HG03280 (cell line): ENCODE measurements around the gene AOPEP.
A peak's percentile ranks its signal among the peaks of the same experiment; 100 is the strongest.

Source experiments
- ATAC-seq: cut with Tn5 transposase; IDR thresholded peaks from one replicate; pipeline ENCODE4 v1.9.1; 2021; ENCODE audit warnings: mild to moderate bottlenecking, moderate library complexity; ENCODE audit not compliant: unreplicated experiment

The AOPEP gene

GRCh38 chr9:95127249-95128176, 401.0 kb downstream of the AOPEP start:
- peak; percentile 51 for ATAC-seq

GRCh38 chr9:95128177-95128524, 401.7 kb downstream of the AOPEP start:
- ATAC-seq: no peak

- no peak for ATAC-seq
These were observed 403.2 kb downstream of the AOPEP start for GRCh38 chr9:95129476-95130291.

GRCh38 chr9:95130484-95130883, 404.0 kb downstream of the AOPEP start:
- ATAC-seq: no peak

GRCh38 chr9:95131023-95131943, 404.8 kb downstream of the AOPEP start:
- ATAC-seq: no peak

GRCh38 chr9:95132366-95133324, 406.1 kb downstream of the AOPEP start:
- no peak for ATAC-seq

GRCh38 chr9:95133325-95133705, 406.8 kb downstream of the AOPEP start:
- no peak for ATAC-seq

GRCh38 chr9:95134457-95134881, 408.0 kb downstream of the AOPEP start:
- ATAC-seq: no peak

- no peak for ATAC-seq
These were observed 409.3 kb downstream of the AOPEP start for GRCh38 chr9:95135756-95136155.
